OCI-LY7 (cell line): ENCODE measurements around the gene ZFHX2. TPM values are rescaled to one million over a fixed set of nuclear protein-coding genes. Genes with fewer than 3 reads are reported as not detected.

Experiments
- BruUV-seq: library from RNA; stranded (reverse); fragments of 400-500 nt; replicated peaks from 2 replicates; lab custom pipeline; 2021; lab: Mats Ljungman, UMichigan
- CTCF ChIA-PET: fragments of 300-600 bp; sonication (Branson Sonifier 250); formaldehyde crosslinking; loops from one replicate; lab custom pipeline; 2022; ENCODE audit warnings: antibody characterized with exemption; ENCODE audit not compliant: unreplicated experiment; lab: Charles Lee
- POLR2A ChIA-PET: fragments of 300-600 bp; sonication (Branson Sonifier 250); formaldehyde crosslinking; loops from one replicate; lab custom pipeline; 2022; ENCODE audit warnings: antibody characterized with exemption; lab: Charles Lee
- DNase-seq: peaks from one replicate; pipeline ENCODE4 v3.0.0-alpha.2; 2015; ENCODE audit warnings: low spot score
- H2AFZ ChIP-seq: fragments of 200-600 bp; sonication (generic), shearing (Covaris generic); 2 replicates; pipeline ENCODE4 v1.6.1; 2014; ENCODE audit warnings: mild to moderate bottlenecking, antibody characterized with exemption, low read length, moderate library complexity
- H3K27ac ChIP-seq: fragments of 200-600 bp; sonication (generic); 2 replicates; pipeline ENCODE4 v1.5.1; 2014; ENCODE audit warnings: mixed run types, low read depth, mild to moderate bottlenecking, moderate library complexity, low read length, inconsistent platforms; ENCODE audit not compliant: poor library complexity, severe bottlenecking
- H3K36me3 ChIP-seq: fragments of 200-600 bp; sonication (generic); 2 replicates; pipeline ENCODE4 v1.6.1; 2014; ENCODE audit warnings: mild to moderate bottlenecking, antibody characterized with exemption, low read length, moderate library complexity, mixed read lengths; ENCODE audit not compliant: insufficient read depth
- H3K4me1 ChIP-seq: fragments of 200-600 bp; sonication (generic); 2 replicates; pipeline ENCODE4 v1.5.1; 2014; ENCODE audit warnings: mild to moderate bottlenecking, low read length; ENCODE audit not compliant: insufficient read depth, poor library complexity, severe bottlenecking
- H3K4me2 ChIP-seq: fragments of 200-600 bp; sonication (generic); 2 replicates; pipeline ENCODE4 v1.6.1; 2014; ENCODE audit warnings: mild to moderate bottlenecking, low read length
- H3K4me3 ChIP-seq: fragments of 200-600 bp; sonication (generic); 2 replicates; pipeline ENCODE4 v1.5.1; 2014; ENCODE audit warnings: mild to moderate bottlenecking, low read depth, low read length; ENCODE audit not compliant: poor library complexity, severe bottlenecking
- H3K79me2 ChIP-seq: fragments of 200-600 bp; sonication (generic); 2 replicates; pipeline ENCODE4 v1.6.1; 2016; ENCODE audit warnings: low read depth, mild to moderate bottlenecking, low read length, moderate library complexity, mixed read lengths; ENCODE audit not compliant: insufficient read depth
- H3K9me2 ChIP-seq: fragments of 200-600 bp; sonication (generic); 2 replicates; pipeline ENCODE4 v1.6.1; 2016; ENCODE audit warnings: mild to moderate bottlenecking, low read length, mixed read lengths; ENCODE audit not compliant: insufficient read depth
- H3K9me3 ChIP-seq: fragments of 200-600 bp; sonication (generic); 2 replicates; pipeline ENCODE4 v1.6.1; 2014; ENCODE audit warnings: mild to moderate bottlenecking, mixed run types, low read length, mixed read lengths
- H4K20me1 ChIP-seq: fragments of 200-600 bp; sonication (generic); 2 replicates; pipeline ENCODE4 v1.6.1; 2014; ENCODE audit warnings: mild to moderate bottlenecking, antibody characterized with exemption, low read length, moderate library complexity, mixed read lengths; ENCODE audit not compliant: insufficient read depth
- CTCF ChIP-seq: fragments of 200-600 bp; sonication (generic); conservative IDR thresholded peaks from 2 replicates; pipeline ENCODE4 v1.5.1; 2014; ENCODE audit warnings: mild to moderate bottlenecking, antibody characterized with exemption, low read length, moderate library complexity, mixed read lengths
- EZH2phosphoT487 ChIP-seq: fragments of 200-600 bp; sonication (generic); IDR thresholded peaks from 2 replicates; pipeline ENCODE4 v1.6.1; 2018; ENCODE audit warnings: low read depth, borderline replicate concordance, mild to moderate bottlenecking, mixed run types, antibody characterized with exemption, low read length, moderate library complexity, mixed read lengths
- intact Hi-C: fragments of 100-400 bp; cut with micrococcal nuclease; formaldehyde crosslinking; loops from one replicate; pipeline ENCODE4 v1.10.0; 2022; ENCODE audit not compliant: unreplicated experiment
- total RNA-seq, 2 experiments: library from RNA; depleted of rRNA in 1 of 2; stranded (reverse); fragments of >200 nt in 1 of 2; shearing (Covaris generic) in 1 of 2; gene quantifications; 2 replicates each; pipeline ENCODE4 v1.2.3, GENCODE V29; 2014 to 2022

ZFHX2 gene
- total RNA-seq, 2 experiments from 2014 or later: 0.60 to 1.8 TPM

GRCh38 chr14:23565626-23566025 lies 14.1 kb upstream of the ZFHX2 start:
- TF ChIP-seq EZH2phosphoT487: no peak
- TF ChIP-seq CTCF: no peak
- Histone ChIP-seq H3K4me1 (peaks cover 29% of the 10 kb centered on the region), H3K27ac (no peak overlapping the region), H2AFZ (no peak overlapping the region), H3K36me3 (peaks cover 56% of the 10 kb centered on the region), H3K4me3 (no peak overlapping the region), H3K9me2 (no peaks in the 10 kb centered on the region), H3K4me2 (no peak overlapping the region), H3K79me2 (peaks cover 9% of the 10 kb centered on the region; the same call in 1 of the 2 replicates), H3K9me3 (no peaks in the 10 kb centered on the region), H4K20me1 (no peaks in the 10 kb centered on the region; the same call in 1 of the 2 replicates)
- POLR2A ChIA-PET: no interaction called here
- intact Hi-C loops: loop anchor here (10.0 kb wide), 1 partner anchor 799 kb away; the partner anchor contains the start of gene NFATC4
- CTCF ChIA-PET: no interaction called here
- BruUV-seq: no TSS peak
- DNase-seq: no peak

- H2AFZ ChIP-seq: no peak overlapping the region
- BruUV-seq: no TSS peak
- peaks cover 9% of the 10 kb centered on the region; the same call in 1 of the 2 replicates for H3K79me2 ChIP-seq
- no peaks in the 10 kb centered on the region for H3K9me2 ChIP-seq
- no peaks in the 10 kb centered on the region; the same call in 1 of the 2 replicates for H4K20me1 ChIP-seq
- no peak for TF ChIP-seq CTCF
- no peak for TF ChIP-seq EZH2phosphoT487
- CTCF ChIA-PET: no interaction called here
- H3K4me2 ChIP-seq: no peak overlapping the region
- intact Hi-C loops: loop anchor here (10.0 kb wide), 1 partner anchor 800 kb away; the partner anchor contains the start of gene NFATC4
- DNase-seq: no peak
- no peak overlapping the region for H3K27ac ChIP-seq
- no peaks in the 10 kb centered on the region for H3K9me3 ChIP-seq
- no peak overlapping the region for H3K4me3 ChIP-seq
- peaks cover 28% of the 10 kb centered on the region for H3K4me1 ChIP-seq
- POLR2A ChIA-PET: no interaction called here
- peaks cover 63% of the 10 kb centered on the region for H3K36me3 ChIP-seq
These were observed 13.3 kb upstream of the ZFHX2 start for GRCh38 chr14:23564876-23565275.

- DNase-seq: no peak
- peaks cover 22% of the 10 kb centered on the region for H3K4me1 ChIP-seq
- no peak for TF ChIP-seq CTCF
- TF ChIP-seq EZH2phosphoT487: no peak
- no peak overlapping the region for H3K4me3 ChIP-seq
- no peak overlapping the region for H3K4me2 ChIP-seq
- H3K27ac ChIP-seq: no peak overlapping the region
- POLR2A ChIA-PET: no interaction called here
- peaks cover 69% of the 10 kb centered on the region for H3K36me3 ChIP-seq
- H4K20me1 ChIP-seq: no peaks in the 10 kb centered on the region; the same call in 1 of the 2 replicates
- CTCF ChIA-PET: no interaction called here
- peaks cover 9% of the 10 kb centered on the region; the same call in 1 of the 2 replicates for H3K79me2 ChIP-seq
- H3K9me2 ChIP-seq: no peaks in the 10 kb centered on the region
- BruUV-seq: no TSS peak
- H2AFZ ChIP-seq: no peak overlapping the region
- H3K9me3 ChIP-seq: no peaks in the 10 kb centered on the region
- intact Hi-C loops: loop anchor here (10.0 kb wide), 1 partner anchor 801 kb away; the partner anchor contains the start of gene NFATC4
These were observed 12.7 kb upstream of the ZFHX2 start for GRCh38 chr14:23564181-23564812.
